ENCODE data around the gene PALD1.

The PALD1 gene

GRCh38 chr10:70537398-70538194 lies 59.0 kb downstream of the PALD1 start:
- H2AFZ ChIP-seq (ENCODE audit: low read depth, low read length, severe bottlenecking), result no peak overlapping the region
- no peak overlapping the region for H3K27ac ChIP-seq (ENCODE audit: low read depth, low read length)
- H3K9me2 ChIP-seq (replicated peaks; ENCODE audit: insufficient read depth, low read length), result no peaks in the 10 kb centered on the region
- peak; percentile 60 for TF ChIP-seq CTCF (IDR thresholded peaks at IDR 0.05; ENCODE audit: insufficient read depth, low read length, poor library complexity, severe bottlenecking)
- TF ChIP-seq EZH2phosphoT487 (conservative IDR thresholded peaks at IDR 0.05; ENCODE audit: low read length), result no peak
- H4K20me1 ChIP-seq (ENCODE audit: low read depth, low read length), result no peaks in the 10 kb centered on the region
- H3K4me3 ChIP-seq (ENCODE audit: insufficient read depth, low read length, poor library complexity, severe bottlenecking), result no peak overlapping the region
- no peaks in the 10 kb centered on the region for H3K9me3 ChIP-seq (ENCODE audit: insufficient read depth, low read length)
- H3K4me2 ChIP-seq (ENCODE audit: low read depth, low read length, poor library complexity, severe bottlenecking), result no peak overlapping the region
- H3F3A ChIP-seq (ENCODE audit: insufficient read depth), result no peaks in the 10 kb centered on the region
- H3K36me3 ChIP-seq (ENCODE audit: low read length), result 0 out of 2 replicates have a peak, but pooled peaks cover 8% of the 10 kb centered on the region
- H3K79me2 ChIP-seq (ENCODE audit: insufficient read depth, low read length), result no peaks in the 10 kb centered on the region
- no peaks in the 10 kb centered on the region for H3K27me3 ChIP-seq (ENCODE audit: low read length)
- H3K9ac ChIP-seq (ENCODE audit: low read length), result no peak overlapping the region

DNA sequence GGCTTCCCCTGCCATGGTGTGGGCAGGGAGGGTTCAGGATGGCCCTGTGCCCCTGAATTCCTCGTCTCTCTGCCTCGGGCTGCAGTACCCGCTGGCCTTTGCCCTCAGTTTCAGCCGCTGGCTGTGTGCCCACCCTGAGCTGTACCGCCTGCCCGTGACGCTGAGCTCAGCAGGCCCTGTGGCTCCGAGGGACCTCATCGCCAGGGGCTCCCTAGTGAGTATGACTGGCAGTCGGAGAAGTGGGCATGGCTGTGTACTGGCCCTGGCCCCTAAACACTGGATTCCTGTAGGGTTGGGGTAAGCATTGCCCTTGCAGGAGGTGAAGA lies 59.6 kb downstream of the PALD1 start:
- Histone ChIP-seq H3K27ac (ENCODE audit: low read depth, low read length) (no peak overlapping the region), H3K36me3 (ENCODE audit: low read length) (0 out of 2 replicates have a peak, but pooled peaks cover 8% of the 10 kb centered on the region), H3K9me2 (replicated peaks; ENCODE audit: insufficient read depth, low read length) (no peaks in the 10 kb centered on the region), H2AFZ (ENCODE audit: low read depth, low read length, severe bottlenecking) (no peak overlapping the region), H3K4me3 (ENCODE audit: insufficient read depth, low read length, poor library complexity, severe bottlenecking) (no peak overlapping the region), H3K9ac (ENCODE audit: low read length) (no peak overlapping the region), H3K9me3 (ENCODE audit: insufficient read depth, low read length) (no peaks in the 10 kb centered on the region), H3K4me2 (ENCODE audit: low read depth, low read length, poor library complexity, severe bottlenecking) (no peak overlapping the region), H3K27me3 (ENCODE audit: low read length) (no peaks in the 10 kb centered on the region), H3K79me2 (ENCODE audit: insufficient read depth, low read length) (no peaks in the 10 kb centered on the region), H3F3A (ENCODE audit: insufficient read depth) (no peaks in the 10 kb centered on the region), H4K20me1 (ENCODE audit: low read depth, low read length) (no peaks in the 10 kb centered on the region)
- no peak for TF ChIP-seq CTCF (IDR thresholded peaks at IDR 0.05; ENCODE audit: insufficient read depth, low read length, poor library complexity, severe bottlenecking)
- TF ChIP-seq EZH2phosphoT487 (conservative IDR thresholded peaks at IDR 0.05; ENCODE audit: low read length), result no peak

DNA sequence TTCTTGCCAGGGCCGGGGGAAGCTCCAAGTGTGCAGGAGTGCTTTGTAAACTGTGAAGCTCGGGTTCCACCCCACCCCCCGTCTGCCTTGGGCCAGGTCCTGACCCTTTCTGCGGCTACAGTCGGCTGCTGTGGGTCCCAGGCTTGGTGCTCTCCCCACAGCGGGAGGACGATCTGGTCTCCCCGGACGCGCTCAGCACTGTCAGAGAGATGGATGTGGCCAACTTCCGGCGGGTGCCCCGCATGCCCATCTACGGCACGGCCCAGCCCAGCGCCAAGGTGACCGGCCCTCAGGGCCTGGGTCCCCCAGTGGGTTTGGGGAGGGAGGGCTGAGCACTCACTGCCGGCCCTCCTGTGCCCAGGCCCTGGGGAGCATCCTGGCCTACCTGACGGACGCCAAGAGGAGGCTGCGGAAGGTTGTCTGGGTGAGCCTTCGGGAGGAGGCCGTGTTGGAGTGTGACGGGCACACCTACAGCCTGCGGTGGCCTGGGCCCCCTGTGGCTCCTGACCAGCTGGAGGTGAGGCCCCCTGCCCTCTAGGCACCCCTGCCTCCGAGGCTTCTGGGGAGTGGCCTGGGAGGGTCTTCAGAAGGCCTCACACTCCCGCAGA lies 60.3 kb downstream of the PALD1 start:
- Histone ChIP-seq H3K4me3 (ENCODE audit: insufficient read depth, low read length, poor library complexity, severe bottlenecking) (no peak overlapping the region), H3F3A (ENCODE audit: insufficient read depth) (no peaks in the 10 kb centered on the region), H3K9ac (ENCODE audit: low read length) (no peak overlapping the region), H3K79me2 (ENCODE audit: insufficient read depth, low read length) (no peaks in the 10 kb centered on the region), H3K27ac (ENCODE audit: low read depth, low read length) (no peak overlapping the region), H3K9me2 (replicated peaks; ENCODE audit: insufficient read depth, low read length) (no peaks in the 10 kb centered on the region), H2AFZ (ENCODE audit: low read depth, low read length, severe bottlenecking) (no peak overlapping the region), H3K4me2 (ENCODE audit: low read depth, low read length, poor library complexity, severe bottlenecking) (no peak overlapping the region), H3K36me3 (ENCODE audit: low read length) (0 out of 2 replicates have a peak, but pooled peaks cover 8% of the 10 kb centered on the region), H3K9me3 (ENCODE audit: insufficient read depth, low read length) (no peaks in the 10 kb centered on the region), H4K20me1 (ENCODE audit: low read depth, low read length) (no peaks in the 10 kb centered on the region), H3K27me3 (ENCODE audit: low read length) (no peaks in the 10 kb centered on the region)
- no peak for TF ChIP-seq CTCF (IDR thresholded peaks at IDR 0.05; ENCODE audit: insufficient read depth, low read length, poor library complexity, severe bottlenecking)
- TF ChIP-seq EZH2phosphoT487 (conservative IDR thresholded peaks at IDR 0.05; ENCODE audit: low read length), result no peak

Measured in SU-DHL-6 (cell line).